ENCODE measurements around the gene THSD7A.

Gene THSD7A

DNA sequence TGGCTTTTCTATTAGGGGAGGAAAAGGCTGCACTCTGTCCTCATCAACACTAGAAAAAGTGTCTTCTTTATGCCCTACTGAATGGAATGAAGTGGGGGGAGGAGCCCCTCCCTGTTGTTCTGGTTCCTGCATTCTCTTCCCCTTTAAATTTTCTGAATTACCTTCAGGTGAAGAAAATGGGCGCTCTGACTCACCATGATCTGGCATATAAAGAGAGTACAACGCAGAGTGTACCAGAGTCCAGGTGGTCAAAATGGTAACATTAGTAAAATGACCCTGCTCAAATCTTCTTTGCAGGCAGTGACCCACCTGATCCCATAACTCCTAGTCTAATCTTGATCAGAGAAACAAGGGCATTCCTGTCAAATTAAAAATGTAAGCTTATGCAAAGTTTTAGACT, 80.7 kb downstream of the THSD7A start:
- no peak for TF ChIP-seq ZFX (IDR thresholded peaks at IDR 0.05; ENCODE audit: borderline replicate concordance)
- TF ChIP-seq, protein P1, sequence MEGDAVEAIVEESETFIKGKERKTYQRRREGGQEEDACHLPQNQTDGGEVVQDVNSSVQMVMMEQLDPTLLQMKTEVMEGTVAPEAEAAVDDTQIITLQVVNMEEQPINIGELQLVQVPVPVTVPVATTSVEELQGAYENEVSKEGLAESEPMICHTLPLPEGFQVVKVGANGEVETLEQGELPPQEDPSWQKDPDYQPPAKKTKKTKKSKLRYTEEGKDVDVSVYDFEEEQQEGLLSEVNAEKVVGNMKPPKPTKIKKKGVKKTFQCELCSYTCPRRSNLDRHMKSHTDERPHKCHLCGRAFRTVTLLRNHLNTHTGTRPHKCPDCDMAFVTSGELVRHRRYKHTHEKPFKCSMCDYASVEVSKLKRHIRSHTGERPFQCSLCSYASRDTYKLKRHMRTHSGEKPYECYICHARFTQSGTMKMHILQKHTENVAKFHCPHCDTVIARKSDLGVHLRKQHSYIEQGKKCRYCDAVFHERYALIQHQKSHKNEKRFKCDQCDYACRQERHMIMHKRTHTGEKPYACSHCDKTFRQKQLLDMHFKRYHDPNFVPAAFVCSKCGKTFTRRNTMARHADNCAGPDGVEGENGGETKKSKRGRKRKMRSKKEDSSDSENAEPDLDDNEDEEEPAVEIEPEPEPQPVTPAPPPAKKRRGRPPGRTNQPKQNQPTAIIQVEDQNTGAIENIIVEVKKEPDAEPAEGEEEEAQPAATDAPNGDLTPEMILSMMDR (IDR thresholded peaks at IDR 0.05): no peak
- H3K27ac ChIP-seq: no peak overlapping the region

DNA sequence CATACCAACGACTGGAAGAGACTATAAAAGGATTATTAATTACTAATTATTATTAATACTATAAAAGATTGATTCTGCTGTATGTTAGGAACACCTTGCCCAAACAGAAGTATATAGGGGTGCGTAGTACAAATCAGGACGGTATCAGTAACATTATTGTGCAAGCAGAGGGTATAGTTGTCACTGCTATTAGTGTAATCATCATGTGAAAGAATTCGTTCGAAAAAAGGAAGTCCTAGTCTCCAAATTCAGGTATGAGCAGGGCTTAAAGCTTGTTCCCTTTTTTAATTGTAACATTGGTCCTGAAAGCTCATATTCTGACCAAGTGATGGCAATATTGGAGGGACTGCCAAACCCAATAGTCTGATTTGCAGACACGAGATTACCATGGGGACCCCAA, 81.8 kb downstream of the THSD7A start:
- H3K27ac ChIP-seq: no peak overlapping the region
- no peak for TF ChIP-seq ZFX (IDR thresholded peaks at IDR 0.05; ENCODE audit: borderline replicate concordance)
- TF ChIP-seq, protein P1 (IDR thresholded peaks at IDR 0.05): no peak

DNA sequence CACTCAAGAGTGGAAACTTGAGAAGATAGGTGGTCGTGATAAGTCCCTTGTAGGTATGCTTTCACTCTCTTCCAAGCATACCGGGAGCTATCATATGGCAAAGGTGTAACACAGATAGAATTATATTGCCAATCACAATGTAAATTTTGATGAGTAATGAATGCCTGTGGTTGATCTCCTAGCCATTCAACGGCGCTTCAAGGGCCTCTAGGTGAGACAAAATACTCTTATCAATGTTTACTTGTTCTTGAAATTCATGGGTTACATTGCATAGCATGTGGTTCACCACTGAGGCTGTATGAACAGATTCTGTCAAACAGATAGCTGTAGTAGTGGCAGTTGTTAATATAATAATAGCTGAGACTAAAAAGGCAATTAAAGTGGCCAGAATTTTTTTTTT, 82.4 kb downstream of the THSD7A start:
- TF ChIP-seq ZFX (IDR thresholded peaks at IDR 0.05; ENCODE audit: borderline replicate concordance): no peak
- TF ChIP-seq, protein P1 (IDR thresholded peaks at IDR 0.05): no peak
- H3K27ac ChIP-seq: no peak overlapping the region

DNA sequence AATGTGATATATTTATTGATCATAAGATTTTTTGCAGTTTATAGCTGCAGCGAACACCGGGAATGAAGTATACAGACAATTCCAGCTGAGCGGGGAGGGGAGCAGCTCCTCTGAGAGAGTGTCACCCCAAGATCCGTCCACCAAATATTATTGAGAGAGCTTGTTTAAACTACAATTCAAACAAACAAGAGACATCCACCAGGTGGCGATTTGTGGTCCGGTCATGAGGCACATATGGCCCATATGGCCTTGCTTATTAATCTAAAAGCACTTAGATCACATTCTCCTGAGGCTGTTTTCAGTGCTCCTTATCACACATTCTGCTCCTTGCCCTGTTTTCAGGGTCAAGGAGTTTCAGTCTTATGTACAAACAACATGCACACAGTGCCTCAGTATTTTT, 83.1 kb downstream of the THSD7A start:
- no peak overlapping the region for H3K27ac ChIP-seq
- TF ChIP-seq ZFX (IDR thresholded peaks at IDR 0.05; ENCODE audit: borderline replicate concordance): no peak
- TF ChIP-seq, protein P1 (IDR thresholded peaks at IDR 0.05): no peak; the same call in 1 of the 2 replicates

DNA sequence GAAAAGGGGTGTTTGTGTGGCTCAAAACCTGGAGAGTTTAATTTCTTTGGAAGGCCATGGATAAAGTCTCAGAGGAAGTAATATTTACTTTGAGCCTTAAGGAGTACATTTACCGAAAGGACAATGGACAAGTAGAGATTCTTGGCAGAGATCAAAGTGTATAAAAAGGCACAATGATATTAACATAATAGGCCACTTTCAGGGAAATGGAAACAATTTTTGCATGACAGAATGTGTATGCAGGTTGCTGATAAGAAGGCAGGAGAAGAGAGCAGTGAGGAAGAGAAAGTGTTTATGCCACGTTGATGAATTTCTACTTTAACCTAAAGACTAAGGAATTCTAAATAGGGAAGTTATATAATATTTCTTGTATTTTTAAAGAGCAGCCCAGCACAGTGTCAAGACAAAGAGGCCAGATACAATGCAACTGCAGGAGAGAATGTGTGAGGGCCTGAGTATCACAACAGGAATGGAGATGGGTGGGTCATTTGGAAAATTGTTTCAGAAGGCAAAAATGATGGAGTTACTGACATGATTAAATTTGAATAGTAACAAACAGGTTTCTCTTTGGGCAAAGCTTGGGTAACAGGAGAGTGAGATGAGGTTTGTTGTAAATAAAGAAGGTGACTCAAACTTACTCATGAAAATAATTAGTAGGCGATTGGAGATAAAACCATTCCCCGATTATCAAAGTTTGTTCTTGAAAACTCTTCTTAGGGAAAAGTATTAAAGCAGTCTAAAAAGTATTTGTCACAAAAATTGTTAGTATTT, 84.1 kb downstream of the THSD7A start:
- TF ChIP-seq, protein P1 (IDR thresholded peaks at IDR 0.05): no peak
- TF ChIP-seq ZFX (IDR thresholded peaks at IDR 0.05; ENCODE audit: borderline replicate concordance): no peak
- no peak overlapping the region for H3K27ac ChIP-seq

DNA sequence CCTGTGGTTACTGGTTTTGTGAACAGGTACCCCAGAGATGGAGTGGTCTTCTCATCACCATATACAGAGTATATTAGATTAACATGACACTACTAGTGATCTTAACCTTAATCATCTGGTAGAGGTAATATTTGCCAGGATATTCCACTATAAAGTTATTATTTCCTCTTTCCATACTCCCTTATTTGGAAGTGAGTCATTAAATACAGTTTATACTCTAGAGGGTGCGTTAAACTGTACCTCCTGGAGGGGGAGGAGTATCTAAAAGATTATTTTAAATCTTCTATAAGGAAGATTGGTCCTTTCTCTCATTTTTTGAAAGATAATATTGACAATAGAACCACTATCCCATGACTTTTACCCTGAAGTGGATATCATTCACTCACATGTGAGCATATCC, 85.4 kb downstream of the THSD7A start:
- no peak overlapping the region for H3K27ac ChIP-seq
- no peak for TF ChIP-seq ZFX (IDR thresholded peaks at IDR 0.05; ENCODE audit: borderline replicate concordance)
- TF ChIP-seq, protein P1 (IDR thresholded peaks at IDR 0.05): no peak

DNA sequence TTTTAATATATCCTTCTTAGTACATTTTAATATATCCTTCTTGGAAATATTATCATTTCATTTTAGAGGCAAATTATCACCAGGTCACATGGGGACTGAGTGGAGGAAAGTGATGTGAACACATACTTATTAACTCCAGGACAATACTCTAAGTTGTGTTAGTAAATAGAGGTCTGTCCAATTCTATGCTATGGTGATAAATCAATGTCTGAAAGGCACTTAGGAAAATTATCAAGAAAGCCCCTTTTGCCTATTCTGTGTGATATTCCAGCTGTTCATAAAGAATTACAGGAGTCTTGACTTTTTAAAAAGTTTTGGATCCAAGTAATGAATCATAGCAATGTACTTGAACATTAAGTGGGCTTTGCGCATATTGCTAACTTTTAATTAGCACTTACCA, 88.5 kb downstream of the THSD7A start:
- H3K27ac ChIP-seq: no peak overlapping the region
- TF ChIP-seq, protein P1 (IDR thresholded peaks at IDR 0.05): no peak
- TF ChIP-seq ZFX (IDR thresholded peaks at IDR 0.05; ENCODE audit: borderline replicate concordance): no peak

All from 22Rv1 (cell line).